ENCODE data around the gene PSMB8.

PSMB8 gene

GRCh38 chr6:32799168-32799567, 44.7 kb downstream of the PSMB8 start:
- Histone ChIP-seq H3K4me3 (ENCODE audit: low read length) (peak overlapping the region; percentile 42), H3K4me1 (ENCODE audit: control insufficient read depth, low read length) (peaks cover 54% of the 10 kb centered on the region), H3F3A (ENCODE audit: control insufficient read depth, insufficient read depth) (no peaks in the 10 kb centered on the region), H4K20me1 (ENCODE audit: control insufficient read depth, insufficient read depth, low read depth, low read length) (no peaks in the 10 kb centered on the region), H3K9me3 (ENCODE audit: control insufficient read depth, insufficient read depth, low read length) (peaks cover 5% of the 10 kb centered on the region; the same call in 1 of the 2 replicates), H3K27ac (ENCODE audit: low read depth, low read length) (peak overlapping the region; percentile 54), H3K79me2 (ENCODE audit: control insufficient read depth, low read length) (no peaks in the 10 kb centered on the region), H3K36me3 (ENCODE audit: control insufficient read depth, low read length) (no peaks in the 10 kb centered on the region), H3K4me2 (ENCODE audit: low read length) (peak overlapping the region; percentile 49), H3K9me2 (replicated peaks; ENCODE audit: control insufficient read depth, low read length) (no peaks in the 10 kb centered on the region), H3K27me3 (ENCODE audit: control insufficient read depth, low read length) (no peaks in the 10 kb centered on the region)
- TF ChIP-seq CTCF (IDR thresholded peaks at IDR 0.05; ENCODE audit: low read depth, low read length, poor library complexity, severe bottlenecking) (no peak), EZH2phosphoT487 (IDR thresholded peaks at IDR 0.05; ENCODE audit: borderline replicate concordance, low read length) (no peak)

GRCh38 chr6:32796848-32797776, 46.7 kb downstream of the PSMB8 start:
- Histone ChIP-seq H3K4me3 (ENCODE audit: low read length) (peak overlapping the region; percentile 59), H3K9me3 (ENCODE audit: control insufficient read depth, insufficient read depth, low read length) (peaks cover 5% of the 10 kb centered on the region; the same call in 1 of the 2 replicates), H3F3A (ENCODE audit: control insufficient read depth, insufficient read depth) (no peaks in the 10 kb centered on the region), H3K4me1 (ENCODE audit: control insufficient read depth, low read length) (peaks cover 52% of the 10 kb centered on the region), H3K36me3 (ENCODE audit: control insufficient read depth, low read length) (no peaks in the 10 kb centered on the region), H3K27ac (ENCODE audit: low read depth, low read length) (peak overlapping the region; percentile 65), H4K20me1 (ENCODE audit: control insufficient read depth, insufficient read depth, low read depth, low read length) (no peaks in the 10 kb centered on the region), H3K4me2 (ENCODE audit: low read length) (peak overlapping the region; percentile 66), H3K27me3 (ENCODE audit: control insufficient read depth, low read length) (no peaks in the 10 kb centered on the region), H3K9me2 (replicated peaks; ENCODE audit: control insufficient read depth, low read length) (no peaks in the 10 kb centered on the region), H3K79me2 (ENCODE audit: control insufficient read depth, low read length) (no peaks in the 10 kb centered on the region)
- TF ChIP-seq EZH2phosphoT487 (IDR thresholded peaks at IDR 0.05; ENCODE audit: borderline replicate concordance, low read length) (no peak), CTCF (IDR thresholded peaks at IDR 0.05; ENCODE audit: low read depth, low read length, poor library complexity, severe bottlenecking) (peak; percentile 92)

GRCh38 chr6:32794510-32794909, 49.3 kb downstream of the PSMB8 start:
- Histone ChIP-seq H3K9me3 (ENCODE audit: control insufficient read depth, insufficient read depth, low read length) (peaks cover 5% of the 10 kb centered on the region; the same call in 1 of the 2 replicates), H4K20me1 (ENCODE audit: control insufficient read depth, insufficient read depth, low read depth, low read length) (no peaks in the 10 kb centered on the region), H3K4me1 (ENCODE audit: control insufficient read depth, low read length) (peaks cover 45% of the 10 kb centered on the region), H3K4me2 (ENCODE audit: low read length) (peak overlapping the region; percentile 36; the same call in 1 of the 2 replicates), H3K4me3 (ENCODE audit: low read length) (peak overlapping the region; percentile 1; the same call in 1 of the 2 replicates), H3K9me2 (replicated peaks; ENCODE audit: control insufficient read depth, low read length) (no peaks in the 10 kb centered on the region), H3K79me2 (ENCODE audit: control insufficient read depth, low read length) (no peaks in the 10 kb centered on the region), H3K27me3 (ENCODE audit: control insufficient read depth, low read length) (0 out of 2 replicates have a peak, but pooled peaks cover 6% of the 10 kb centered on the region), H3K36me3 (ENCODE audit: control insufficient read depth, low read length) (no peaks in the 10 kb centered on the region), H3F3A (ENCODE audit: control insufficient read depth, insufficient read depth) (no peaks in the 10 kb centered on the region), H3K27ac (ENCODE audit: low read depth, low read length) (no peak overlapping the region)
- no peak for TF ChIP-seq EZH2phosphoT487 (IDR thresholded peaks at IDR 0.05; ENCODE audit: borderline replicate concordance, low read length)

Measured in DOHH2 (cell line).